HEK293 (cell line): ENCODE measurements around the gene GNPTAB.

Experiments
- CTCF ChIP-seq: fragments of 450-650 bp; formaldehyde crosslinking; IDR thresholded peaks from 2 replicates; pipeline ENCODE4 v1.5.1; 2016; ENCODE audit warnings: missing biosample characterization, missing genetic modification characterization
- KLF8 ChIP-seq: fragments of 450-650 bp; formaldehyde crosslinking; IDR thresholded peaks from 2 replicates; pipeline ENCODE4 v1.5.1; 2016; ENCODE audit warnings: missing biosample characterization, missing genetic modification characterization
- REPIN1 ChIP-seq: fragments of 450-650 bp; formaldehyde crosslinking; IDR thresholded peaks from 2 replicates; pipeline ENCODE4 v1.5.1; 2017; ENCODE audit warnings: missing biosample characterization, missing genetic modification characterization, low read depth
- REST ChIP-seq: fragments of 450-650 bp; formaldehyde crosslinking; IDR thresholded peaks from 2 replicates; pipeline ENCODE4 v1.5.1; 2016; ENCODE audit warnings: missing biosample characterization, missing genetic modification characterization
- YY2 ChIP-seq: fragments of 450-650 bp; formaldehyde crosslinking; IDR thresholded peaks from 2 replicates; pipeline ENCODE4 v1.5.1; 2016; ENCODE audit warnings: missing biosample characterization, missing genetic modification characterization
- ZBTB26 ChIP-seq: fragments of 450-650 bp; formaldehyde crosslinking; optimal IDR thresholded peaks from 2 replicates; pipeline ENCODE3; 2016; ENCODE audit warnings: missing biosample characterization, mild to moderate bottlenecking, missing genetic modification characterization
- ZBTB7A ChIP-seq: fragments of 450-650 bp; formaldehyde crosslinking; IDR thresholded peaks from 2 replicates; pipeline ENCODE4 v1.5.1; 2016; ENCODE audit warnings: low read depth, missing biosample characterization, missing genetic modification characterization
- ZEB2 ChIP-seq: fragments of 450-650 bp; formaldehyde crosslinking; IDR thresholded peaks from 2 replicates; pipeline ENCODE4 v1.5.1; 2016; ENCODE audit warnings: missing biosample characterization, missing genetic modification characterization
- ZFHX2 ChIP-seq: fragments of 450-650 bp; formaldehyde crosslinking; conservative IDR thresholded peaks from 2 replicates; pipeline ENCODE4 v1.5.1; 2016; ENCODE audit warnings: missing biosample characterization, missing genetic modification characterization
- ZNF214 ChIP-seq: fragments of 450-650 bp; formaldehyde crosslinking; IDR thresholded peaks from 2 replicates; pipeline ENCODE4 v1.5.1; 2017; ENCODE audit warnings: missing biosample characterization, mild to moderate bottlenecking, missing genetic modification characterization, borderline replicate concordance
- ZNF239 ChIP-seq: fragments of 450-650 bp; formaldehyde crosslinking; IDR thresholded peaks from 2 replicates; pipeline ENCODE4 v1.5.1; 2016; ENCODE audit warnings: missing biosample characterization, missing genetic modification characterization
- ZNF274 ChIP-seq, 2 experiments: fragments of 200-500 bp in 1 of 2; fragments of 450-650 bp in 1 of 2; sonication (Bioruptor generic) in 1 of 2; formaldehyde crosslinking in 1 of 2; IDR thresholded peaks; 2 replicates each; pipeline versions ENCODE4 v1.5.1 to v1.6.1; 2014 to 2016; ENCODE audit warnings: borderline replicate concordance in 1 of 2, inconsistent platforms in 1 of 2, low read length in 1 of 2, missing biosample characterization in 1 of 2, missing genetic modification characterization in 1 of 2
- ZNF580 ChIP-seq: fragments of 450-650 bp; formaldehyde crosslinking; IDR thresholded peaks from 2 replicates; pipeline ENCODE4 v1.5.1; 2016; ENCODE audit warnings: missing biosample characterization, missing genetic modification characterization

- TF ChIP-seq ZNF239 (no peak), ZBTB26 (tag by site-specific recombination) (no peak), ZNF580 (tag by site-specific recombination) (no peak), ZBTB7A (tag by site-specific recombination) (no peak), ZFHX2 (no peak), REST (tag by site-specific recombination) (no peak), REPIN1 (no peak), ZEB2 (tag by site-specific recombination) (no peak), CTCF (tag by site-specific recombination) (no peak), ZNF214 (tag by site-specific recombination) (no peak), ZNF274 (IDR thresholded peaks at IDR 0.05; ENCODE audit: low read length) (no peak), ZNF274 (tag by site-specific recombination; IDR thresholded peaks at IDR 0.05; ENCODE audit: borderline replicate concordance) (no peak), KLF8 (tag by site-specific recombination) (no peak), YY2 (tag by site-specific recombination) (no peak)
These were observed 16.6 kb upstream of the GNPTAB start for GRCh38 chr12:101847325-101847724.
